Renal pelvis (tissue), 4 donors: ENCODE results near the gene TRIM46. TPM values are rescaled to one million over a fixed set of nuclear protein-coding genes. Genes with fewer than 3 reads are reported as not detected.
"Not testable (repeated sequence)": the region's sequence is repeated elsewhere in the genome, so short reads cannot be mapped to it uniquely, and the experiment has no call there.

Experiments
- DNase-seq: peaks from one replicate; pipeline ENCODE4 v3.0.0-alpha.2; 2013
- polyA plus RNA-seq, 3 donors: library from polyadenylated mRNA; unstranded; fragments of 120-200 nt; gene quantifications; one replicate each; pipeline ENCODE4 v1.2.1, GENCODE V29; 2013; ENCODE audit not compliant: insufficient read length in 3 of 3

Gene TRIM46
- polyA plus RNA-seq, 3 donors = 3.8 to 5.8 (median 5.8) TPM

- DNase-seq = peak; percentile 94
These were observed 52.7 kb downstream of the TRIM46 start for GRCh38 chr1:155226188-155226909.

- DNase-seq = peak; percentile 84
These were observed 53.2 kb downstream of the TRIM46 start for GRCh38 chr1:155226910-155227260.

DNA sequence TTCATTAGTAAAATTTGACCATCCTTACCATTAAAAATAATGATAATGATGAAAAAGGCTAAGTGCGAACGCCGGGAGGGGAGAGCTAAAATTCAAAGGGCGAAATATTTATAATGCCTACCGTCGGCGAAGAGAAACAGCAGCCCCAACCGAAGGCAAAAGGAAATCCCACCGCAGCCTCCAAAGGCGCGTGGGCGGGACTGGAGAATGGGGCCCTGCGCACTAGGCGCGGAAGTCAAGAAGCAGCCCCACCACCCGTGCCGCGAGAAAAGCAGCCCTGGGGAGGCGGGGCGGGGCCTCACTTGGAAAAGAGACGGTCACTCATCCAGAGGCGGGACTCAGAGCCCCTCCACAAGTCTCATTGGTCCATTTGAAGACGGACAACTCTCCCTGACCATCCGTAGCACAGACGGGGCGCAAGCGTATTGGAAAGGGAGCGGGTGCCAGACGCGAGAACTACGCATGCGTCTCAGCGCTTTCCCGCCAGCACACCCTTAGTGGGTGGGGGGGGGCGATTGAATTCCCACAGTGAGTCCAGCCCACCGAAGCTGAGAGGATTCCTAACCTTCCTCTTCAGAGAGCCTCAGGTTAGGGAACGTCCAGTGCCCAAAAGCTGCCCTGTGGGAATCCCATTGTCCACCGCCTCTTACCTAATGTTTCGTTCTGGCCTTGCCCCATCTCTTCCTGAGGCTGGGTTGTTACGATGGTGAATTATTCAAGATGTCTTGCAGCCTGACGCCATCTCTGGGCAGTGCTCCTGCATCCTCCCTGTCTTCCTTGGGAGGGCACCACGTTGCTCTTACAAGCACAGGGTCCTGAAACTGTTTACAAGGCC, 53.8 kb downstream of the TRIM46 start:
- peak; percentile 100 for DNase-seq

- no peak for DNase-seq
These were observed 54.4 kb downstream of the TRIM46 start for GRCh38 chr1:155228096-155228427.

DNA sequence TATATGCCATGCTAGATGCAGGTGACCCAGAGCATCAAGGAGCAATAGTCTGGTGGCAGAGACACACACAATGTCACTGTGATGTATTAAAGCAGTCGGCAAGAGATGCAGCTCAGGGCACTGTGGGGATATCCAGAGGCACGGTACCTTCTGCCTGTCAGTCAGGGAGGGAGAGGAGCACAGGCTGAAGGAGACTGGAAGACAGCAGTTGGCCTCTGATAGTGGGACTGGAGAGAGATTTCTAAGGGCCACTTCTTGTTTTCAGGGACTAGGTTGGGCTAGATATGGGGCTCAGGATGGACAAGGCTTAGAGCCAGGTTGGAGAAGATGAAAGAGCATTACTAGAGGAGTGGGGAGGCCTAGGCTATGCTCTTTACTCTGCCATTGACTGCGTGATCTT, 57.7 kb downstream of the TRIM46 start:
- DNase-seq = not testable (repeated sequence)

DNA sequence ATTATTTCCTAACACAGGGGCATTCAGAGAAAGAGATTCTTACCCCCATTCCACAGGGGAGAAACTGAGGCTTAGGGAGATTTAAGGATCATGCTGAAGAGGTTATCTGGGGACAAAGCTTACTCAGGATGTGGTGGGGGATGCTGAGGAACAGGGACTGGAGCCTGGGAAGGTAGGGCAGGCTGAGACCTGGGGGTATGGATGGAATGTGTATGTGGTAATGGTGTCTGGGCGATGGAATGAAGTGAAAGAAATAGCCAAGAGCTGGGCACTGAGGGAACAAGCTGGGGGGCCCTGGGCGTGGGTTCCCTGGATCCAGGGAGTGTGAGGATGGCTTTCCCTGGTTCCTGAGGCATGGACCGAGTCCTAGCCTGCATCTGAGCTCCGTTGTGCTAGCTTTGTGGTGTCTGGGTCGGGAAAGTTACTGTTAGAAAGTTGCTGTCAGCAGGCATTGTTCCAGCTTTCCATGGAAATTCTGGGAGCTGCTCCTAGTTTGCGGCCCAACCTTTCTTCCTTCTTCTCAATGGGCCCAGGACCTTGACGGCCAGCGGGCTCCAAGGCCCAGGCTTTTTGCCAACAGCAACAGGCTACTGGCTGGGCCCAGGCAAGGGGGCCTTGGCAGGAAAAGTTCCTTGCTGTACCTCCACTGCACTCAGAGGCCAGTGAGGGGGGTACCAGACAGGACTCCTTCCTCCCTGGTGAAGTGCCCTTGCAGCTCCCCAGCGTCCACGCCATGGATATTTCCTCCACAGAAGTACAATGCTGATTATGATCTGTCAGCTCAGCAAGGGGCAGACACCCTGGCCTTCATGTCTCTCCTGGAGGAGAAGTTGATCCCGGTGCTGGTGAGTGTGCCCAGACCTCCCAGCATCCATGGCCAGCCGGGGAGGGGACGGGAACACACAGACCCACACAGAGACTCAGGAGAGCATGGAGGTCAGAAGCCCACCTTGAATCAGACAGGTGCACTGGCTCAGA, 58.6 kb downstream of the TRIM46 start:
- DNase-seq = peak; percentile 50

DNA sequence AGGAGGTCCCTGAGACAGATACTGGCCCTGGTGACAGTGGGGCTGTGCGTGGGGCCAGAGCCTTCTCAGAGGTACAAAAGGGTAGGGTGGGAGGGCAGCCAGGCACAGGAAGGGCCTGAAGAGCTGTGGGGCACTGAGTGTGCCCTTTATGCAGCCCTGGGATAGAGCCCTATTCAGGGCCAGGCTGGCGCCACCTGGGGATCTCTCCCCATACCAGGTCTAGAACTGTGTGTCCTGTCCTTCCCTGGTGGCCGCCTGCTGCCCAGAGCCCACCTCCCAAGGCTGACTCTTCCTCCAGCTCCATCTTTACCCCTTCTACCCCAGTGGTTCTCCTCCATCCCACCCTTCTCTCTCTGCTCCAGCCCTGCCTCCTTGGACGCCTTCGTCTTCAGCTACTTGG, 59.9 kb downstream of the TRIM46 start:
- DNase-seq = not testable (repeated sequence)

Other genes starting within 250 kb of the TRIM46 start
- 10 to 100 TPM; 44.1 to 47.2 (median 44.2) TPM for gene PMVK, start 237.1 kb upstream of the TRIM46 start, polyA plus RNA-seq
- gene PBXIP1, start 217.8 kb upstream of the TRIM46 start, polyA plus RNA-seq = 10 to 100 TPM; 76.2 to 80.3 (median 76.6) TPM
- gene PYGO2, start 212.1 kb upstream of the TRIM46 start, polyA plus RNA-seq = 10 to 100 TPM; 47.4 to 52.1 (median 51.6) TPM
- gene SHC1, start 203.1 kb upstream of the TRIM46 start, polyA plus RNA-seq = 10 to 100 TPM; 74.6 to 91.3 (median 81.7) TPM
- gene CKS1B, start 199.2 kb upstream of the TRIM46 start, polyA plus RNA-seq = 100 to 1,000 TPM in 1 of 3 donors, 10 to 100 TPM in 2; 88.0 to 105 (median 96.5) TPM
- 10 to 100 TPM; 34.1 to 39.0 (median 38.4) TPM for gene FLAD1, start 190.5 kb upstream of the TRIM46 start, polyA plus RNA-seq
- gene LENEP, start 180.3 kb upstream of the TRIM46 start, polyA plus RNA-seq = 1 to 10 TPM in 1 of 3 donors, under 1 TPM in 2; 0.36 to 1.5 (median 0.87) TPM
- gene ZBTB7B, start 171.0 kb upstream of the TRIM46 start, polyA plus RNA-seq = 10 to 100 TPM; 15.9 to 18.0 (median 16.3) TPM
- 1 to 10 TPM; 1.9 to 2.8 (median 2.2) TPM for gene DCST2, start 140.1 kb upstream of the TRIM46 start, polyA plus RNA-seq
- gene DCST1, start 140.0 kb upstream of the TRIM46 start, polyA plus RNA-seq = under 1 TPM; 0.38 to 0.61 (median 0.41) TPM
- gene ADAM15, start 122.5 kb upstream of the TRIM46 start, polyA plus RNA-seq = 10 to 100 TPM; 57.5 to 62.8 (median 58.0) TPM
- gene EFNA4, start 110.1 kb upstream of the TRIM46 start, polyA plus RNA-seq = 10 to 100 TPM; 22.1 to 23.7 (median 23.0) TPM
- gene EFNA3, start 95.0 kb upstream of the TRIM46 start, polyA plus RNA-seq = 1 to 10 TPM; 6.3 to 8.8 (median 8.4) TPM
- 10 to 100 TPM; 66.7 to 79.3 (median 73.3) TPM for gene EFNA1, start 46.0 kb upstream of the TRIM46 start, polyA plus RNA-seq
- 10 to 100 TPM; 45.3 to 61.3 (median 51.2) TPM for gene SLC50A1, start 38.0 kb upstream of the TRIM46 start, polyA plus RNA-seq
- 10 to 100 TPM; 38.6 to 55.8 (median 50.3) TPM for gene DPM3, start 33.3 kb upstream of the TRIM46 start, polyA plus RNA-seq
- gene KRTCAP2, start 545 bp upstream of the TRIM46 start, polyA plus RNA-seq = 100 to 1,000 TPM; 120 to 146 (median 127) TPM
- 10 to 100 TPM; 32.3 to 50.0 (median 43.0) TPM for gene THBS3, start 34.0 kb downstream of the TRIM46 start, polyA plus RNA-seq
- gene MTX1, start 34.8 kb downstream of the TRIM46 start, polyA plus RNA-seq = 10 to 100 TPM; 43.4 to 50.1 (median 48.6) TPM
- 10 to 100 TPM; 26.6 to 33.0 (median 31.9) TPM for gene ENTREP3, start 81.6 kb downstream of the TRIM46 start, polyA plus RNA-seq
- 10 to 100 TPM; 66.7 to 68.5 (median 67.2) TPM for gene SCAMP3, start 88.5 kb downstream of the TRIM46 start, polyA plus RNA-seq
- gene CLK2, start 99.7 kb downstream of the TRIM46 start, polyA plus RNA-seq = 10 to 100 TPM; 79.4 to 90.5 (median 89.7) TPM
- 10 to 100 TPM; 11.6 to 13.7 (median 12.2) TPM for gene HCN3, start 103.6 kb downstream of the TRIM46 start, polyA plus RNA-seq
- 10 to 100 TPM in 1 of 3 donors, 1 to 10 TPM in 2; 8.6 to 11.8 (median 9.1) TPM for gene PKLR, start 127.6 kb downstream of the TRIM46 start, polyA plus RNA-seq
- gene FDPS, start 135.0 kb downstream of the TRIM46 start, polyA plus RNA-seq = 100 to 1,000 TPM; 183 to 207 (median 202) TPM
- gene RUSC1, start 147.0 kb downstream of the TRIM46 start, polyA plus RNA-seq = 10 to 100 TPM; 35.9 to 41.7 (median 41.0) TPM